ENCODE data around the gene POLD1.

- TF ChIP-seq POLR2A (IDR thresholded peaks at IDR 0.05): no peak
- no peak for TF ChIP-seq CTCF (IDR thresholded peaks at IDR 0.05 in 8 of 11, conservative IDR thresholded peaks at IDR 0.05 in 3 of 11)
Measured at GRCh38 chr19:50444059-50444458, 59.9 kb downstream of the POLD1 start.
